ENCODE data around the gene DSC2. TPM values are rescaled to one million over a fixed set of nuclear protein-coding genes. Genes with fewer than 3 reads are reported as not detected.

The DSC2 gene
- total and polyA plus RNA-seq, 12 donors = 5.1 to 31.4 (median 26.0) TPM

- peaks cover 0 to 8% (median 0%) of the 10 kb centered on the region in 7 donors for H3K27me3 ChIP-seq
- ATAC-seq (no peak), DNase-seq (no peak)
- TF ChIP-seq CTCF (IDR thresholded peaks at IDR 0.05) = no peak
- no peaks in the 10 kb centered on the region for H3K9me3 ChIP-seq
- H3K27ac ChIP-seq = peak overlapping the region in 1 of 10 donors; percentile 3
- no peaks in the 10 kb centered on the region for H3K36me3 ChIP-seq
- H3K4me3 ChIP-seq = no peak overlapping the region
- intact Hi-C loops (cut with DNase I) = loop anchor here in 5 of 10 donors (10.0 kb wide), 4 partner anchors 126 to 406 kb away; partner anchors contain the start of gene DSG2 (in 1 of the 5)
- H3K4me1 ChIP-seq = peaks cover 0 to 12% (median 3%) of the 10 kb centered on the region in 9 donors
Measured at GRCh38 chr18:31098878-31099277, 3.3 kb downstream of the DSC2 start.

GRCh38 chr18:31097666-31098065, 4.6 kb downstream of the DSC2 start:
- intact Hi-C loops (cut with DNase I) = loop anchor here in 5 of 10 donors (10.0 kb wide), 4 partner anchors 127 to 407 kb away; partner anchors contain the start of gene DSG2 (in 1 of the 5)
- H3K27me3 ChIP-seq = peaks cover 0 to 8% (median 0%) of the 10 kb centered on the region in 7 donors
- H3K9me3 ChIP-seq = no peaks in the 10 kb centered on the region

GRCh38 chr18:31093880-31094279, 8.3 kb downstream of the DSC2 start:
- Histone ChIP-seq H3K4me3 (no peak overlapping the region), H3K27ac (no peak overlapping the region), H3K4me1 (peaks cover 0 to 10% (median 0%) of the 10 kb centered on the region in 9 donors), H3K27me3 (no peaks in the 10 kb centered on the region), H3K36me3 (peaks cover 0 to 34% (median 0%) of the 10 kb centered on the region in 9 donors), H3K9me3 (no peaks in the 10 kb centered on the region)
- WGBS, 2 donors = 76 to 80% methylated on average over 2 of the region's 2 CpGs
- intact Hi-C loops (cut with DNase I) = loop anchor here in 5 of 10 donors (10.0 kb wide), 4 partner anchors 131 to 411 kb away; partner anchors contain the start of gene DSG2 (in 1 of the 5)
- no peak for ATAC-seq
- TF ChIP-seq CTCF (IDR thresholded peaks at IDR 0.05) = no peak
- DNase-seq = no peak

More at GRCh38 chr18:31097666-31098065, 4.6 kb downstream of the DSC2 start:
- peaks cover 0 to 8% (median 0%) of the 10 kb centered on the region in 9 donors for H3K36me3 ChIP-seq
- H3K4me1 ChIP-seq = peaks cover 0 to 12% (median 3%) of the 10 kb centered on the region in 9 donors
- TF ChIP-seq CTCF (IDR thresholded peaks at IDR 0.05) = no peak
- ATAC-seq = no peak
- no peak overlapping the region for H3K27ac ChIP-seq
- WGBS, 2 donors = 81 to 82% methylated on average over 3 of the region's 3 CpGs
- no peak for DNase-seq
- no peak overlapping the region for H3K4me3 ChIP-seq

- H3K4me3 ChIP-seq = no peak overlapping the region
- TF ChIP-seq CTCF (IDR thresholded peaks at IDR 0.05) = no peak
- peaks cover 0 to 39% (median 0%) of the 10 kb centered on the region in 9 donors for H3K36me3 ChIP-seq
- no peaks in the 10 kb centered on the region for H3K27me3 ChIP-seq
- intact Hi-C loops (cut with DNase I) = loop anchor here in 5 of 10 donors (10.0 kb wide), 4 partner anchors 132 to 412 kb away; partner anchors contain the start of gene DSG2 (in 1 of the 5)
- peaks cover 0 to 10% (median 0%) of the 10 kb centered on the region in 9 donors for H3K4me1 ChIP-seq
- H3K9me3 ChIP-seq = no peaks in the 10 kb centered on the region
- WGBS, 2 donors = 95 to 99% methylated on average over 3 of the region's 3 CpGs
- ATAC-seq (no peak), DNase-seq (no peak)
- H3K27ac ChIP-seq = no peak overlapping the region
Measured at GRCh38 chr18:31093294-31093693, 8.9 kb downstream of the DSC2 start.
